Measurements from ENCODE around the gene SLC2A8. TPM values are rescaled to one million over a fixed set of nuclear protein-coding genes. Genes with fewer than 3 reads are reported as not detected.
A peak's percentile ranks its signal among the peaks of the same experiment; 100 is the strongest.

SLC2A8 gene
- total RNA-seq, 1 experiment from 2014 or later: 16.8 TPM

- Histone ChIP-seq H3K9me2 (ENCODE audit: insufficient read depth) (no peaks in the 10 kb centered on the region), H3K9me3 (ENCODE audit: control insufficient read depth in 1 of 2, insufficient read depth in 1 of 2, low read depth in 1 of 2, low read length in 2 of 2) (no peaks in the 10 kb centered on the region), H3K4me3 (replicated peaks in 1 of 2; ENCODE audit: low read depth in 1 of 2, low read length in 2 of 2) (peak within 1 kb of the TSS; percentile 98 to 99), H3K4me2 (ENCODE audit: low read length) (peak within 1 kb of the TSS; percentile 97), H3K79me2 (ENCODE audit: insufficient read depth, low read length) (peaks cover 49% of the 10 kb centered on the region), H2AFZ (ENCODE audit: low read depth, low read length, poor library complexity, severe bottlenecking) (peak within 1 kb of the TSS; percentile 63), H3K9ac (ENCODE audit: low read length) (peak within 1 kb of the TSS; percentile 86), H3K4me1 (ENCODE audit: control insufficient read depth in 1 of 2, insufficient read depth in 2 of 2, low read length in 2 of 2) (peaks cover 3 to 34% of the 10 kb centered on the region in 2 experiments; a peak in 3 of 4 replicates), H3K27ac (ENCODE audit: low read depth, low read length) (peak within 1 kb of the TSS; percentile 92), H4K20me1 (ENCODE audit: insufficient read depth) (no peaks in the 10 kb centered on the region), H3K36me3 (ENCODE audit: control insufficient read depth in 1 of 2, insufficient read depth in 2 of 2, low read length in 2 of 2) (peaks cover 0 to 3% of the 10 kb centered on the region in 2 experiments; a peak in 1 of 4 replicates), H3K27me3 (ENCODE audit: insufficient read depth, low read length) (no peaks in the 10 kb centered on the region)
- DNase-seq (ENCODE audit: low read depth, low spot score) (peak; percentile 88), ATAC-seq (peak; percentile 93)
- POLR2A ChIA-PET: interaction anchor here (0.5 to 2.0 kb wide), 8 partner anchors 9 to 670 kb away, joined by 3 to 9 read pairs (median 4); partner anchors contain the start of gene SLC2A8
- RAD21 ChIA-PET (ENCODE audit: low non-redundant PET in 1 of 2, low total read pairs in 2 of 2, uncharacterized antibody in 2 of 2, unreplicated experiment in 2 of 2): no interaction called here
- peak; percentile 77 for TF ChIP-seq MAX (IDR thresholded peaks at IDR 0.05)
- peak; percentile 44 for TF ChIP-seq SP1 (IDR thresholded peaks at IDR 0.05; ENCODE audit: low read depth)
- TF ChIP-seq ELF1 (IDR thresholded peaks at IDR 0.05; ENCODE audit: borderline replicate concordance, low read depth): no peak; the same call in 1 of the 2 replicates
- TF ChIP-seq ZFX (IDR thresholded peaks at IDR 0.05): peak; percentile 53; the same call in 1 of the 2 replicates
- peak; percentile 75 for TF ChIP-seq YY1 (IDR thresholded peaks at IDR 0.05; ENCODE audit: extremely low read depth, insufficient replicate concordance, low read depth, low read length)
- no peak for TF ChIP-seq EGR1 (IDR thresholded peaks at IDR 0.05; ENCODE audit: low read depth)
- peak; percentile 80 for TF ChIP-seq ZBTB33 (IDR thresholded peaks at IDR 0.05; ENCODE audit: extremely low read depth, insufficient replicate concordance, low read length)
- no peak for TF ChIP-seq TCF7L2 (IDR thresholded peaks at IDR 0.05; ENCODE audit: borderline replicate concordance, extremely low read depth, insufficient read depth, insufficient read length)
- TF ChIP-seq SIN3A (IDR thresholded peaks at IDR 0.05; ENCODE audit: low read depth): peak; percentile 60
- TF ChIP-seq POLR2A (IDR thresholded peaks at IDR 0.05; ENCODE audit: borderline replicate concordance, extremely low read depth, insufficient read depth, insufficient read length): peak; percentile 50
- no peak for TF ChIP-seq EZH2phosphoT487 (IDR thresholded peaks at IDR 0.05; ENCODE audit: borderline replicate concordance)
- TF ChIP-seq CEBPB (IDR thresholded peaks at IDR 0.05; ENCODE audit: low read depth): no peak
- TF ChIP-seq SRF (IDR thresholded peaks at IDR 0.05; ENCODE audit: low read depth): peak; percentile 90
- TF ChIP-seq POLR2AphosphoS5 (IDR thresholded peaks at IDR 0.05; ENCODE audit: low read depth, low read length): peak; percentile 76
- BruUV-seq (replicated peaks): no TSS peak
- CTCF ChIA-PET: interaction anchor here (1.0 to 1.6 kb wide), 3 partner anchors 12 to 483 kb away, joined by 3 to 4 read pairs (median 3); partner anchors contain the start of gene SLC2A8
- intact Hi-C loops (cut with micrococcal nuclease): loop anchor here (1.0 kb wide), 1 partner anchor 210 kb away; no protein-coding TSS in a partner anchor
Measured at GRCh38 chr9:127423934-127424675, 27.1 kb downstream of the SLC2A8 start, which contains the start of gene ZNF79. TSS of gene ZNF79 (plus strand) at chr9:127424382. CDS start at chr9:127424788, 406 bp downstream.
